HL-60/S4 (cell line): ENCODE data around the gene AMMECR1L.
"Not testable (repeated sequence)": the region's sequence is repeated elsewhere in the genome, so short reads cannot be mapped to it uniquely, and the experiment has no call there.

Experiments used
- in situ Hi-C: fragments of 300-500 bp; cut with MboI; formaldehyde crosslinking; loops from 2 replicates; pipeline ENCODE4 v1.14.3; 2022; ENCODE audit warnings: low sequenced_read_pairs

The AMMECR1L gene

GRCh38 chr2:127887776-127888130, 2.0 kb upstream of the AMMECR1L start:
- in situ Hi-C loops, result no loop called here

DNA sequence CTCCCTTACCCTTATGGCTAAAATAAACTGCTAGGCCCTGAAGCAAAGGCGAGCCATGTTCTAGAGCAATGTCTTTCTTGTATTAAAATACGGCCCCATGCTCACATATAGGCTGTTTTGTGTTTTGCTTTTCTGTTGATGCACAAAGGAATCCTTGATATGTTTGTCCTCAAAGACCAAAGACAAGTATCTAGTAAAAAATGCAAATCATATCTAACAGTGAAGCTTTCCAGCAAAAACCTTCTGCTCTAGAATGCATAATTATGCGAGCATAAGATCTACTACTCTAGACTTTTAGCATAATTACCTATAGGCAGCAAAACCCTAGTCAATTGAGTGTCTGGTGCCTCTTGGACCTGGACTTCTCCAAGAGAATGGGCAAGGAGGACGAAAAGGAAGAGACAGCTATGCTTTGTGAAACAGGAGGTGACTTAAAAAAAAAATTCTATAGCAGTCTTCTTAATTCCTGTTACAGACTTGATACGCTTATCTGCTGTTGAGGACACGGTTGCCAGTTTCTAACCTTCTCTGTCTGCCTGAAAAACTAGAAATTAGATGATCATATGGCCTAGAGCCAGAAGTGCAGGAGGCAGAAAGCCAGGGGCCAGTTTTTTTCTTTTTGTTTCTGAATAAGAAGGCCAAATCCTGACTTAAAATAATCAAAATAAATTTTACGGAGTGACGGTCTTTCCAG, 1.5 kb upstream of the AMMECR1L start:
- in situ Hi-C loops, result no loop called here

GRCh38 chr2:127886593-127886935, 808 bp upstream of the AMMECR1L start:
- in situ Hi-C loops, result not testable (repeated sequence)

DNA sequence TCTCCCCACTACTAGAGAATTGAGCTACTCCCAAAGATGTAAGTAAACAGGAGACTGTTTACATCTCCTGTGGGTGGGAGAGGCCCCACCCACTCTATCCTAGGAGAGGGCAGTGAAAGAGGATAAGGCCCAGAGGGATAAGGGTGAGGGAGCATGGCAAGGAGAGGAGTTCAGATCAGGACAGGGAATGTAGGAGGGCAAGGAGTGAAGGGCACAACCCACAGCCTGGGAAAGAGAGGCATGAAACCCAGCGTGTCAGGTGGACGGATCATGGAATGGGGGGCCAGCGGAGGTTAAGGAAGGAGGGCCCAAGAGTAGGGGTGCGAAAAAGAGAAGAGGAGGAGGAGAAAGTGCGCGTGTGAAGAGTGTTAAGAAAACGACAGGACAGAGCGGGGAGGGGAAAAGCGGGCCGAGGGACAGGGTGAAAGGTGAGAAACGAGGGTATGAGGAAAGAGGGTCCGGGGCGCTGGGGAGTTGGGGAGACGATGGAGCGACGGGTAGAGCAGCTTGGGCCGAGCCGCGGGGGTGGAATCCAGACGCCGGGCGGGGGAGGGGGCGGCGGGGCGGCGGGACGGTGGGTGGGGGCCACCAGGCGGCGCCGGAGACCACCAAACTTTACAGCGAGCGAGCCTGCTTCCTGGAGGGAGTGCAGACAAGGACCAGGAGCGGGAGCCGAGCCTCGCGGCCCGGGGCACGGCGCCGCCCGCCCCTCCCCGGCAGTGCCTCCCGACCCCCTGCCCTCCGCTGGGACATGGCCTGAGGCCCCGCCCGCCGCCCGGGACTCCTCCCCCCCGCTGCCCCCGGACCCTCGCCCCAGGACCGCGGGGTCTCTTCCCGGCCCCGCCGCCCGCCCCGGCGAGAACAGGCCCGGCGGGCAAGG, 655 bp downstream of the AMMECR1L start:
- in situ Hi-C loops, result not testable (repeated sequence)

DNA sequence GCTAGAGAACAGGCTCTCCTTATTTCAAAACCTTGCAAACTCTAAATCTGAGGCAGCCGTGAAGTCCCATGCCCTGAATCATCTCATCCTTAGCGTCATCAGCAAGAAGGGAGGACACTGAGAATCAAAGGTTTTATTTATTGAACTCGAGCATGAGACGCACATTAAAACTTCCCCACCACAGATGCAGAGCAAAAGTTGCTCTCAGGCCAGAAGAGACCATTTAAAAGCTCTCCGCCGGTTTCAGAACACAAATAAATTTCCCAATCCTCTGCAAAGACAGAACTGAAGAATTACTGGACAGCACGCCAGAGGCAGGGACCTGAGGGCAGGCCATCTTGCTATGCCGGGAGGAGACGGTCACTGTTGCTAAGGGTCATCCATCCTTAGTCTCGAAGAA, 1.3 kb downstream of the AMMECR1L start:
- in situ Hi-C loops, result no loop called here

GRCh38 chr2:127879899-127880298, 5.9 kb downstream of the AMMECR1L start:
- in situ Hi-C loops, result no loop called here

GRCh38 chr2:127877626-127878025, 8.1 kb downstream of the AMMECR1L start:
- in situ Hi-C loops, result no loop called here

DNA sequence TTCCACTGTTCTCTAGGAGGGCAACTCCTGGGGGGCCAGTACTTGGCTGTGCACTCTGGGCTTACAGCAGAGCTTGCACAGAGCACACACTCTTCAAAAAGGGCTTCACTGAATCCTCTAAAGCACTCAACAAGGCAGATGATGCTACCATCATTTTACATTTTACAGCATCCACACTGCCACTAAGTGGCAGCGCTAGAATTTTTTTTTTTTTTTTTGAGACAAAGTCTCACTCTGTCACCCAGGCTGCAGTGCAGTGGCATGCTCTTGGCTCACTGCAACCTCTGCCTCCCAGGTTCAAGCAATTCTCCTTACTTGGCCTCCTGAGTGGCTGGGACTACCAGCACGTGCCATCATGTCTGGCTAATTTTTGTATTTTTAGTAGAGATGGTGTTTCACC, 8.6 kb downstream of the AMMECR1L start:
- in situ Hi-C loops, result no loop called here

GRCh38 chr2:127874378-127875269, 11.1 kb downstream of the AMMECR1L start:
- in situ Hi-C loops, result no loop called here

DNA sequence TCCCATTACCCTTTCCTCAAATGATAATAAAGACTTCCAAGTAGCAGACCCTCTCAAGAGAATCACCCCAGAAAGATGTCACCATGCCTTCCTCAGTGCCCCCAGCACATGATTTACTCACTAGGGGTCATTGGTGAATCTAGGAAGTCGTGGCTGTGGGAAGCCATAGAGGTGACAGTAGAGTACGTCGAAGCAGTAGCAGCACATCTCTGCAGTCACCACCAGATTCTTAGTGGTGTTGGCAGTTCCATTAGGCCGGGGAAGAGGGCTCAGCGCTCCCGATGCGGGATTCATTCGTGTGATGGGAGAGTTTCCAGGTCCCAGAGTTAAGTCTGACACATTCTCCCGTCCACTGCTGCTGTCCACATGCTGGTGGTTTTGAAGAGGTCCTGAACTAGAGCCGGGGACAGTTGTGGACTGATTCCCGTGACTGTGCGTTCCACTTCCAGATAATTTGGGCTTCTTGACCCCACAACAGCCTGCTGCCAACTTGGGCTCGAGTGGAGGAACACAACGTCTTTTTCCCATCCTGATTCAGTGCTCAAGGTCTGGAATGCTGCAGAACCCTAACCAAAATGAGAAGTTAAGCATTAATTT, 12.0 kb downstream of the AMMECR1L start:
- in situ Hi-C loops, result no loop called here

DNA sequence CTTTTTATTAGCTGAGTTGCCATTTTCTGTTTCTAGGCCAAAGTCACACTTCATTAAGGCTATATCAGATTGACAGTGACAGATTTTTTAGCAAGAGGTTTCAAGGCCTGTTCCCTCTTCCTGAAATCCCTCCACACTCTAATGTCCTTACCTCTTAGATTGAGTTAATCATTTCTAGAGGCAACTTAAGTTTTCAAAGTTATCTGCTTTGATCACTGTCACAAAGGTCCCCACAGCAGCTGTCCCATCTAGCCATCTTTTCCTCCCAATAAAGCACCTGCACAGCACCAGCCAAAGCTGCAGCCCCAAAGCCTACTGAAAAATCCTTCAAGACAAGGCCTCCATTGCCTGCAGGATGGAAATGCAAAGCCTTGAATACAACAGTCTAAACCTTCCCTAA, 13.4 kb downstream of the AMMECR1L start:
- in situ Hi-C loops, result no loop called here

- in situ Hi-C loops, result no loop called here
These were observed 19.8 kb downstream of the AMMECR1L start for GRCh38 chr2:127865926-127866325.

DNA sequence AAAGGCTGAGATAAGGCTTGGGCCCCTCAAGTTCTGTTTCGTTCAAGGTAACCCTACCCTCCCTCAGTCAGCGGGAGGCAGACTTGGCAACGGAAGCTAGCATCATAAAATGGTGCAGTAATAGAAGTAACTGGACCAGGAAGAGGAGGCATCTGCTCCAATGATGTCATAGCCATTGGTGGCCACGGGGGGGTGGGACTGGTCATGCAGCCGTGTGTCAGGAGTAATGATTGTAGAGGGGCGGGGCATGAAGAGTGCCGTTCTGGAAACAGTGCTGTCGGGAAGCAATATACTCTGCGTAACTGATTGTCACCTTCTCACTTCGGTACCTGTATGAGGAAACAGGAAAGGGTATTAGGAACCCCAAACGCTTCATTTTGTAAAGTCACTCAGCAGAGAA, 20.9 kb downstream of the AMMECR1L start:
- in situ Hi-C loops, result no loop called here

- in situ Hi-C loops, result no loop called here
These were observed 23.5 kb downstream of the AMMECR1L start for GRCh38 chr2:127862228-127862627.

- in situ Hi-C loops, result no loop called here
These were observed 25.6 kb downstream of the AMMECR1L start for GRCh38 chr2:127860130-127860529.

GRCh38 chr2:127859712-127860085, 26.1 kb downstream of the AMMECR1L start:
- in situ Hi-C loops, result no loop called here

- in situ Hi-C loops, result no loop called here
These were observed 28.4 kb downstream of the AMMECR1L start for GRCh38 chr2:127857265-127857808.

DNA sequence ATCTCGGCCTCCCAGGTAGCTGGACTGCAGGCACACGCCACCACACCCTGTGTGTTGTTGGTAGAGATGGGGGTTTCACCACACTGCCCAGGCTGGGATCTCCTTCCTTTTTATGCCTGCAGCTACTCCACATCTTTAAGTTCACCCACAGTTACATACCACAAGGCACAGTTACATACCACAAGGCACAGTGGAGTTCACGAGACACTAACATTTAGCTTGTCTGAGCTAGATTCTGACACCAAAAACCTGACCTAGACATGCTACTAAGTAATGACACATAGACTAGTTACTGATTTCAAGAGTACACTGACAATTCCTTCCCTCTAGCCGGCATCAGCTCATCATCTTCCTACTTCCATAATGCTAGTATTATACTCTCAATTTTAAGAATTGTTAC, 32.1 kb downstream of the AMMECR1L start:
- in situ Hi-C loops, result no loop called here

- in situ Hi-C loops, result no loop called here
These were observed 33.4 kb downstream of the AMMECR1L start for GRCh38 chr2:127852388-127852787.

- in situ Hi-C loops, result no loop called here
These were observed 37.8 kb downstream of the AMMECR1L start for GRCh38 chr2:127847931-127848330.

- in situ Hi-C loops, result no loop called here
These were observed 40.8 kb downstream of the AMMECR1L start for GRCh38 chr2:127844973-127845372.
